ENCODE data around the gene CFL2.
A peak's percentile ranks its signal among the peaks of the same experiment; 100 is the strongest.
"Not testable (repeated sequence)": the region's sequence is repeated elsewhere in the genome, so short reads cannot be mapped to it uniquely, and the experiment has no call there.

The CFL2 gene

DNA sequence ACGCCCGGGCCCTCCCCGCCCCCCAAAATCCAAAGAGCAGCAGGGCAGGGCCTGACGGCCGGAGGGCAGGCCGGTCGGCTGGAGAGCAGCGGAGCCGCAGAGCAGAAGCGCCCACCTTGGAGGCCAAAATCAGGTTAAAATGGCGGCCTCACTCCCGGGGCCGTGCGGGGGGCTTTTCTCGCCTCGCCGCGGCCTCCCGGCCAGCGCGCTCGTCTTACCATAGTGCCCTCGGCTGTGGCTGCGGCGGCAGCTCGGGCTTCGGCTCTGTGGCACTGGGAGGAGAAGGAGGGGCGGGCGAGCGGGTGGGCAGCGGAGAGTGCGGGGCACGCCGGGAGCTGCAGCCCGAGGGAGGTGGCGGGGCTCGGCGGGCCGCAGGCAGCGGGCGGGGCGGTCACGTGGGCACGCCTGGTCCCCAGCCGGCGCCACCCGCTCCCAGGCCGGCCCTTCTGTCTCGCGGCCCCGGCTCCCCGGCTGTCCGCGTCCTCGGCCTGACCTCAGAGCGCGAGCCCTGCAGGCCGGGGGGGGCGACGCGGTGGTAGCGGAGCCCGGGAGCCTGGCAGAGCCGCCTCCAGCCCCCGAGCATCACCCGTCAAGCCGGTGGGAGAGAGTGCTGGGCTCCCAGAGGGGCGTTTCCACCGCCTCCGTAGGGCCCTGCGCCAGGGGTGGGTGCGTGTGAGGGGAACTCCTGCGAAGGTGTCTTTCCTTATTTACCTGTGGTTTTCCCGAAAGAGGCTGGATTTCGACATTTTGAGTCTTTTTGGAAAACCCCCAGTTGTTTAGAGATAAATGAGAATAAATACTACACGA is at the start of gene CFL2:
Gene CFL2, minus strand, starts transcription at position 274 of the 807 bp plus-strand sequence. Its CDS starts 53 bp downstream, at position 221.
- no peaks in the 10 kb centered on the region for H3K27me3 ChIP-seq (ENCODE audit: control insufficient read depth in 1 of 2, insufficient read depth in 2 of 2, low read length in 2 of 2)
- H3K27ac ChIP-seq (ENCODE audit: low read depth, low read length) = peak within 1 kb of the TSS; percentile 80
- H3K4me1 ChIP-seq (ENCODE audit: insufficient read depth, low read length) = peaks cover 25% of the 10 kb centered on the region
- peak within 1 kb of the TSS; percentile 78 to 85 for H3K4me3 ChIP-seq (ENCODE audit: low read depth in 1 of 2, low read length in 2 of 2)
- peak within 1 kb of the TSS; percentile 49 for H3K9ac ChIP-seq (ENCODE audit: low read length)
- H3K9me3 ChIP-seq (ENCODE audit: low read length) = no peaks in the 10 kb centered on the region
- H3K36me3 ChIP-seq (ENCODE audit: insufficient read depth, low read length) = peaks cover 11% of the 10 kb centered on the region

DNA sequence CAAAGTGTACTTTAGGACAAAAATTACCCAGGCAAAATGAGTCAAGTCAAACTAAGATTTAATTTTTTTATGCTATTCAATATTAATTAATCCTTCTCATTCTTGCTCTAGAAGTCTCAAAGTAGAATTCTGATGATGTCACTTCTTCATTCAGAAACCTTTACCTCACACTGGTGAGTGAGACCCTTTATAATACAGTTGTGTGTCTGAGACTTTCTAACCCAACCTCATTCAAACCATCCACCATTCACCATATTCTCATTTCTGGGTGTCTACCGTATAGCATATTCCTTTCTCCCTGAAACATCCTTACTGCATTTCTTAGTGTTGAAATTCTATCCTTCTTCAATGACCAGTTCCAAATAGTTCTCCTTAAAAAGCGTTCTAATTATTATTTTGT is 40.8 kb upstream of the CFL2 start:
- Histone ChIP-seq H3K27ac (ENCODE audit: low read depth, low read length) (no peak overlapping the region), H3K36me3 (ENCODE audit: insufficient read depth, low read length) (no peaks in the 10 kb centered on the region), H3K9ac (ENCODE audit: low read length) (no peak overlapping the region), H3K27me3 (ENCODE audit: control insufficient read depth in 1 of 2, insufficient read depth in 2 of 2, low read length in 2 of 2) (no peaks in the 10 kb centered on the region), H3K9me3 (ENCODE audit: low read length) (no peaks in the 10 kb centered on the region), H3K4me1 (ENCODE audit: insufficient read depth, low read length) (no peaks in the 10 kb centered on the region), H3K4me3 (ENCODE audit: low read depth in 1 of 2, low read length in 2 of 2) (no peak overlapping the region)

DNA sequence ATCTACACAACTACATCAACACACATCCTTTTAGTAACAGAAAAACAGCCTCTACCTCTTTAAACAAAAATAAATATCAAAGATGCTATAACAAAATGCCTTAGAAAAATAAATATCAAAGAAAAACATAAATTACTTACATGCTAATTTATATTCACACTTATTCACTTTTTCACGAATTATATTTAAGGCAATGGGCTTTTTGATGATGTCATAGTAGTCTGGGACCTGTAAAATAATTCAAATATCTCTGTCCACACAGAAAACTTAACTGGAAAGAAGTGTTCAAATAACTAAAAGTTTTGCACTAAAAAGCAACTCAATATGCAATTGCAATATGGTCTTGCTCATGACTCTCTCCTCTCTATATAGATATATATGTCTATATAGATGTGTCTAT is 40.3 kb upstream of the CFL2 start:
- Histone ChIP-seq H3K36me3 (ENCODE audit: insufficient read depth, low read length) (no peaks in the 10 kb centered on the region), H3K9ac (ENCODE audit: low read length) (no peak overlapping the region), H3K27ac (ENCODE audit: low read depth, low read length) (no peak overlapping the region), H3K4me1 (ENCODE audit: insufficient read depth, low read length) (no peaks in the 10 kb centered on the region), H3K9me3 (ENCODE audit: low read length) (no peaks in the 10 kb centered on the region), H3K4me3 (ENCODE audit: low read depth in 1 of 2, low read length in 2 of 2) (no peak overlapping the region), H3K27me3 (ENCODE audit: control insufficient read depth in 1 of 2, insufficient read depth in 2 of 2, low read length in 2 of 2) (no peaks in the 10 kb centered on the region)

DNA sequence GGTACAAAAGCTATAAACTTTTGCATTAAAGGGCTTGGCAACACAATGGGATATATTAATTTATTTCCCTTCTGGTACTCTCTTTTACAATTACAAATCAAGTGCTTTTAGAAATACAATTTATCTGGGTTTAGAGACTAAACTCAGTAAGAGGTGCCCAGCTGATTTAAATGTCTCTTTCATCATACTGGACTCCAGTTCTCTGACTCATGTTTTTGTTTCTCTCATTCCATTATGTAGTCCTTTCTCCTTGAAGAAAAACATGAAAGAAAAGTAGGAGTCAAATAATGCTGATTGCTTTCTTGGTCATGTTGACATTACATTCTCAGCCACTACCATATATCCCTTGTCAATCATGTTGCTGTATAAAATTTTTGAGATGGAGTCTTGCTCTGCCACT is 36.3 kb upstream of the CFL2 start:
- Histone ChIP-seq H3K27me3 (ENCODE audit: control insufficient read depth in 1 of 2, insufficient read depth in 2 of 2, low read length in 2 of 2) (no peaks in the 10 kb centered on the region), H3K36me3 (ENCODE audit: insufficient read depth, low read length) (no peaks in the 10 kb centered on the region), H3K9me3 (ENCODE audit: low read length) (no peaks in the 10 kb centered on the region), H3K4me1 (ENCODE audit: insufficient read depth, low read length) (no peaks in the 10 kb centered on the region), H3K27ac (ENCODE audit: low read depth, low read length) (no peak overlapping the region), H3K9ac (ENCODE audit: low read length) (no peak overlapping the region), H3K4me3 (ENCODE audit: low read depth in 1 of 2, low read length in 2 of 2) (no peak overlapping the region)

DNA sequence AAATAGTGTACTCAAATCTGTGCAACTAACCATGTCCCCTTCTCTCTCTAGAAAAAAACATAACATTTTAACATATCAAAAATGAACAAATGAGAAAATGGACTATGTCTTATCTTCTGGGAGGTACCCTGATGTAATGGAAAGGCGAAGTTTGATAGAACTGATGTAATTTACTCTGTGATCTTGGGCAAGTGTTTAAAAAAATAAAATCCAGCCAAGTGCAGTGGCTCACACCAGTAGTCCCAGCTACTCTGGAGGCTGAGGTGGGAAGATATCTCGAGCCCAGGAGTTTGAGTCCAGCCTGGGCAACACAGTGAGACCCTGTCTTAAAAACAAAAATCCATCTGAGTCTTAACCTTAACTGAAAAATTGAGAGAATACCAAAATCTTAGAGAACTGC is 35.8 kb upstream of the CFL2 start:
- H3K4me3 ChIP-seq (ENCODE audit: low read depth in 1 of 2, low read length in 2 of 2) = no peak overlapping the region
- H3K4me1 ChIP-seq (ENCODE audit: insufficient read depth, low read length) = no peaks in the 10 kb centered on the region
- H3K27me3 ChIP-seq (ENCODE audit: control insufficient read depth in 1 of 2, insufficient read depth in 2 of 2, low read length in 2 of 2) = no peaks in the 10 kb centered on the region
- no peak overlapping the region for H3K27ac ChIP-seq (ENCODE audit: low read depth, low read length)
- no peaks in the 10 kb centered on the region for H3K9me3 ChIP-seq (ENCODE audit: low read length)
- H3K9ac ChIP-seq (ENCODE audit: low read length) = no peak overlapping the region
- no peaks in the 10 kb centered on the region for H3K36me3 ChIP-seq (ENCODE audit: insufficient read depth, low read length)

DNA sequence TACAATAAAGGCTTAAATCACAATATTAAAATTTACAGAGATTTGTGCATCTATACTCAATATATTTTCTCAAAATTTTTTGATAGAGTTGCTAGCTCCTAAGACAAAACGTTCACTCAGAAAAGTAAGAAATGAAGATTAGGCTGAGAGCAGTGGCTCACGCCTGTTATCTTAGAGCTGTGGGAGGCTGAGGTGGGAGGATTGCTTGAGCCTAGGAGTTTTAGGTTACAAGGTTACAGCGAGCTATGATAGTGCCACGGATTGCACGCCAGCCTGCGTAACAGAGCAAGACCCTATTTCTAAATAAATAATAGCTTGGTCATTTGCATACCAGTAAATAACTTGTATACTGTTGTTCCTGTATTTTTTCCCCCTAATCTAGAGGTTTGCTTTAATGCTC is 35.0 kb upstream of the CFL2 start:
- Histone ChIP-seq H3K27me3 (ENCODE audit: control insufficient read depth in 1 of 2, insufficient read depth in 2 of 2, low read length in 2 of 2) (no peaks in the 10 kb centered on the region), H3K27ac (ENCODE audit: low read depth, low read length) (no peak overlapping the region), H3K36me3 (ENCODE audit: insufficient read depth, low read length) (no peaks in the 10 kb centered on the region), H3K4me1 (ENCODE audit: insufficient read depth, low read length) (no peaks in the 10 kb centered on the region), H3K4me3 (ENCODE audit: low read depth in 1 of 2, low read length in 2 of 2) (no peak overlapping the region), H3K9ac (ENCODE audit: low read length) (no peak overlapping the region), H3K9me3 (ENCODE audit: low read length) (no peaks in the 10 kb centered on the region)

DNA sequence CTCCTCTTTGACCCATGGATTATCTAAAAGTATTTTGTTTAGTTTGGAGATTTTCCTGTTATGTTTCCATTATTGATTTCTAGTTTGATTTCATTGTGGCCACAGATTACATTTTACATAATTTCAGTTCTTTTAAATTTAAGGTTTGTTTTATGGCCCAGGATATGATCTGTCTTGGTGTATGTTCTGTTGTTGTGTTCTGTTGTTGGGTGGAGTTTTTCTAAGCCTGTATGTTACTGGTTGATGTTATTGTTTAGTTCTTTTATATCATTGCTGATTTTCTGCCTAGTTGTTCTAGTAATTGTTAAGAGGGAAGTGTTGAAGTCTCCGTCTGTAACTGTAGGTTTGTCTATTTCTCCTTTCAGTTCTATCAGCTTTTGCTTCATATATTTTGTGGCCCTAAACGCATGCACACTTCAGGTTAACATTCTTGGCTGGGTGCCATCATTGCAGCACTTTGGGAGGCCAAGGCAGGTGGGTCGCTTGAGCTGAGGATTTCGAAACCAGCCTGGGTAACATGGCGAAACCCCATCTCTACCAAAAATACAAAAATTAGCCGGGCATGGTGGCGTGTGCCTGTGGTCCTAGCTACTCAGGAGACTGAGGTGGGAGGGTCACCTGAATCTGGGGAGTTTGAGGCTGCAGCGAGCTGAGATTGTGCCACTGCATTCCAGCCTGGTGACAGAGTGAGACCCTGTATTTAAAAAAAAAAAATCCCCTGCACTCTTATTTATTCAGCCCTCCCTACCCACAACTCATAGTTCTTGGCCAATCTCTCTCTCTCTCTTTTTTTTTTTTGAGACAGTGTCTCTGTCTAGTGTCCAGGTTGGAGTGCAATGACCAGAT is 28.1 kb upstream of the CFL2 start:
- no peaks in the 10 kb centered on the region for H3K27me3 ChIP-seq (ENCODE audit: control insufficient read depth in 1 of 2, insufficient read depth in 2 of 2, low read length in 2 of 2)
- no peak overlapping the region for H3K4me3 ChIP-seq (ENCODE audit: low read depth in 1 of 2, low read length in 2 of 2)
- H3K4me1 ChIP-seq (ENCODE audit: insufficient read depth, low read length) = no peaks in the 10 kb centered on the region
- no peaks in the 10 kb centered on the region for H3K36me3 ChIP-seq (ENCODE audit: insufficient read depth, low read length)
- H3K27ac ChIP-seq (ENCODE audit: low read depth, low read length) = no peak overlapping the region
- H3K9ac ChIP-seq (ENCODE audit: low read length) = no peak overlapping the region
- H3K9me3 ChIP-seq (ENCODE audit: low read length) = no peaks in the 10 kb centered on the region

DNA sequence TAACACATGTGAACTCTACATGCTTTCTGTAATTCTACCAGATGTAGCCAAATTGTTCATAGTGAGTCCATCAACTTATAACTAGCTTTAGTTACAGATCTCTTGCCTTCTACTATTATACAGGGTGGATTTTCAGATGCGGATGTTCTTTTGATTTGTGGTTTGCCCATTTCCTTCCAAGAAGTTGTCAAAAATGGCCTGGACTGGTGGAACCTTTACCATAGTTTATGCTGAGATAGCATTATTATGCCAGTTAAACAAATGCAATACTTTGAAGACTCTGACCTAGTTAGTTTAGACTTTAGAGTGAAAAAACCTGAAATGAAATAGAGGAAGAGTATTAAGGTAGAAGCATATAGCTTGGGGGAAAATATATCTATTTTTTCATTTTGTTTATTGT is 27.4 kb upstream of the CFL2 start:
- Histone ChIP-seq H3K9ac (ENCODE audit: low read length) (no peak overlapping the region), H3K27me3 (ENCODE audit: control insufficient read depth in 1 of 2, insufficient read depth in 2 of 2, low read length in 2 of 2) (no peaks in the 10 kb centered on the region), H3K36me3 (ENCODE audit: insufficient read depth, low read length) (no peaks in the 10 kb centered on the region), H3K4me1 (ENCODE audit: insufficient read depth, low read length) (no peaks in the 10 kb centered on the region), H3K9me3 (ENCODE audit: low read length) (no peaks in the 10 kb centered on the region), H3K4me3 (ENCODE audit: low read depth in 1 of 2, low read length in 2 of 2) (no peak overlapping the region), H3K27ac (ENCODE audit: low read depth, low read length) (no peak overlapping the region)

DNA sequence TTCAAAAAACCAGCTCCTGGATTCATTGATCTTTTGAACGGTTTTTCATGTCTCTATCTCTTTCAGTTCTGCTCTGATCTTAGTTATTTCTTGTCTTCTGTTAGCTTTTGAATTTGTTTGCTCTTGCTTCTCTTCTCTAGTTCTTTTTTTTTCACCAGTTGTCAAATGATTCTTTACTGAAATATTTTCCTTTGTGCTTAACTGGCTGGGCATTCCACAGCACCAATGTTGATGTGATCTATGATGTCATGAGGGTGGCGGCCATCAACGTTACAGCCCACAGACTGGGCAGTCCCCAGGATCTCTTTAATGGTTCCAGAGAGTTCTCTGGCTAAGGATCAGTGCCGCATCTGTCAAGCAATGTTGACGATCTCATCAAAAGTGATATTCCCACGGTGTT is 25.7 kb upstream of the CFL2 start:
- not testable (repeated sequence) for H3K4me3 ChIP-seq (ENCODE audit: low read depth in 1 of 2, low read length in 2 of 2); H3K9ac ChIP-seq (ENCODE audit: low read length); H3K27me3 ChIP-seq (ENCODE audit: control insufficient read depth in 1 of 2, insufficient read depth in 2 of 2, low read length in 2 of 2); H3K4me1 ChIP-seq (ENCODE audit: insufficient read depth, low read length); H3K9me3 ChIP-seq (ENCODE audit: low read length); H3K36me3 ChIP-seq (ENCODE audit: insufficient read depth, low read length); H3K27ac ChIP-seq (ENCODE audit: low read depth, low read length)

DNA sequence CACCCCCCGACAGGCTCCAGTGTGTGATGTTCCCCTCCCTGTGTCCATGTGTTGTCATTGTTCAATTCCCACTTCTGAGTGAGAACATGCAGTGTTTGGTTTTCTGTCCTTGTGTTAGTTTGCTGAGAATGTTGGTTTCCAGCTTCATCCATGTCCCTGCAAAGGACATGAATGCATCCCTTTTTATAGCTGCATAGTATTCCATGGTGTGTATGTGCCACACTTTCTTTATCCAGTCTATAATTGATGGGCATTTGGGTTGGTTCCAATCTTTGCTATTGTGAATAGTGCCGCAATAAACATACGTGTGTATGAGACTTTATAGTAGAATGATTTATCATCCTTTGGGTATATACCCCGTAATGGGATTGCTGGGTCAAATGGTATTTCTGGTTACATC is 22.7 kb upstream of the CFL2 start:
- H3K4me1 ChIP-seq (ENCODE audit: insufficient read depth, low read length); H3K4me3 ChIP-seq (ENCODE audit: low read depth in 1 of 2, low read length in 2 of 2); H3K36me3 ChIP-seq (ENCODE audit: insufficient read depth, low read length); H3K9ac ChIP-seq (ENCODE audit: low read length); H3K27ac ChIP-seq (ENCODE audit: low read depth, low read length); H3K9me3 ChIP-seq (ENCODE audit: low read length); H3K27me3 ChIP-seq (ENCODE audit: control insufficient read depth in 1 of 2, insufficient read depth in 2 of 2, low read length in 2 of 2): not testable (repeated sequence)

DNA sequence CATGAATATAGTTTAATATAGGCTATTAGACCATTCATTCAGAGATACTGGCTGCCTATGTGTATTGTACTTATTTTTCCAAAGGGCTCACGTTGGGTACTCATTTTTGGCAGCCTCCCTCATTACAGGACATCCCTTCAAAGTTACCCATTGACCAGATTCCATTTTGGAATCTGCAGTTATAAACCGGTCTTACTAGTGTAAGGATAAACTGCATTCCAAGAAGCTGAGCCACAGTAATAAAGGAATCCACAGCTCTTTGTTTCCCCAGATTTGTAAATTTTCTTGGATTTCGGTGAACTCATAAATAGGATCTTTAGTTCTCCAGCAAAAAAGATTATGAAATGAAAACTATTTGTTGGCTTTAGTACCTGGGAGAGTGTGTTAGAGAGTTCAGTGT is 18.9 kb upstream of the CFL2 start:
- H3K36me3 ChIP-seq (ENCODE audit: insufficient read depth, low read length) = no peaks in the 10 kb centered on the region
- no peaks in the 10 kb centered on the region for H3K4me1 ChIP-seq (ENCODE audit: insufficient read depth, low read length)
- H3K27ac ChIP-seq (ENCODE audit: low read depth, low read length) = no peak overlapping the region
- H3K9ac ChIP-seq (ENCODE audit: low read length) = no peak overlapping the region
- H3K4me3 ChIP-seq (ENCODE audit: low read depth in 1 of 2, low read length in 2 of 2) = no peak overlapping the region
- no peaks in the 10 kb centered on the region for H3K9me3 ChIP-seq (ENCODE audit: low read length)
- no peaks in the 10 kb centered on the region for H3K27me3 ChIP-seq (ENCODE audit: control insufficient read depth in 1 of 2, insufficient read depth in 2 of 2, low read length in 2 of 2)

Measured in muscle layer of colon (tissue), 2 donors.